ENCODE data around the gene MLIP.

DNA sequence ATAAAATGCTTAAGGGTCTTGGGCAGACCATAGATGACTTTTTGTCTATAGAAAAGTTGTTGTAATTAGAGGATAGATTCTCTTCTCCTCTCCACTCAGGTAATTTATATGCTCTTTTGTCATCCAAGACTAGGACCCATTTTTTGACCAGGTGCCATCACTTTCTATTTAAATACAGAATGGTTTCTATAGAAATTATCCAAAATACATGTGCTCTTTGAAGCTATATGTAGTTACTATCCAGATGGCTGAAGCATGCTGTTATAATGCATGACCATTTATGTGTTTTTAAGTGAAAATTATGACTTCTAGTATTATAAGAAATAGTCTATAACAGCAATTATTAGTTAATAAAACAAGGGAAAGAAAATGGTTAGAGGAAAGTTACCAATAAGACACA is 3.0 kb upstream of the MLIP start:
- TF ChIP-seq NRF1 (IDR thresholded peaks at IDR 0.05; ENCODE audit: low read depth, low read length) (no peak), SRF (IDR thresholded peaks at IDR 0.05; ENCODE audit: low read depth, low read length) (no peak), EZH2 (IDR thresholded peaks at IDR 0.05; ENCODE audit: low read depth, low read length, severe bottlenecking) (no peak), TAF7 (optimal IDR thresholded peaks at IDR 0.05; ENCODE audit: borderline replicate concordance, low read depth, low read length) (no peak), TBP (IDR thresholded peaks at IDR 0.05; ENCODE audit: low read depth, low read length) (no peak), POLR2A (IDR thresholded peaks at IDR 0.05; ENCODE audit: control extremely low read depth in 1 of 2, low read depth in 2 of 2, low read length in 2 of 2) (no peak), JUND (IDR thresholded peaks at IDR 0.05; ENCODE audit: low read length) (no peak), SP2 (IDR thresholded peaks at IDR 0.05; ENCODE audit: low read length) (no peak), TEAD4 (IDR thresholded peaks at IDR 0.05; ENCODE audit: low read depth, low read length) (no peak), ATF2 (IDR thresholded peaks at IDR 0.05; ENCODE audit: low read length) (no peak), CEBPB (IDR thresholded peaks at IDR 0.05; ENCODE audit: low read depth, low read length) (no peak), RAD21 (IDR thresholded peaks at IDR 0.05 in 1 of 2, conservative IDR thresholded peaks at IDR 0.05 in 1 of 2; ENCODE audit: low read depth in 2 of 2, low read length in 2 of 2) (no peak)
- TF ChIP-seq, protein P1, sequence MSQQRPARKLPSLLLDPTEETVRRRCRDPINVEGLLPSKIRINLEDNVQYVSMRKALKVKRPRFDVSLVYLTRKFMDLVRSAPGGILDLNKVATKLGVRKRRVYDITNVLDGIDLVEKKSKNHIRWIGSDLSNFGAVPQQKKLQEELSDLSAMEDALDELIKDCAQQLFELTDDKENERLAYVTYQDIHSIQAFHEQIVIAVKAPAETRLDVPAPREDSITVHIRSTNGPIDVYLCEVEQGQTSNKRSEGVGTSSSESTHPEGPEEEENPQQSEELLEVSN (IDR thresholded peaks at IDR 0.05), result no peak
- TF ChIP-seq, protein P2, sequence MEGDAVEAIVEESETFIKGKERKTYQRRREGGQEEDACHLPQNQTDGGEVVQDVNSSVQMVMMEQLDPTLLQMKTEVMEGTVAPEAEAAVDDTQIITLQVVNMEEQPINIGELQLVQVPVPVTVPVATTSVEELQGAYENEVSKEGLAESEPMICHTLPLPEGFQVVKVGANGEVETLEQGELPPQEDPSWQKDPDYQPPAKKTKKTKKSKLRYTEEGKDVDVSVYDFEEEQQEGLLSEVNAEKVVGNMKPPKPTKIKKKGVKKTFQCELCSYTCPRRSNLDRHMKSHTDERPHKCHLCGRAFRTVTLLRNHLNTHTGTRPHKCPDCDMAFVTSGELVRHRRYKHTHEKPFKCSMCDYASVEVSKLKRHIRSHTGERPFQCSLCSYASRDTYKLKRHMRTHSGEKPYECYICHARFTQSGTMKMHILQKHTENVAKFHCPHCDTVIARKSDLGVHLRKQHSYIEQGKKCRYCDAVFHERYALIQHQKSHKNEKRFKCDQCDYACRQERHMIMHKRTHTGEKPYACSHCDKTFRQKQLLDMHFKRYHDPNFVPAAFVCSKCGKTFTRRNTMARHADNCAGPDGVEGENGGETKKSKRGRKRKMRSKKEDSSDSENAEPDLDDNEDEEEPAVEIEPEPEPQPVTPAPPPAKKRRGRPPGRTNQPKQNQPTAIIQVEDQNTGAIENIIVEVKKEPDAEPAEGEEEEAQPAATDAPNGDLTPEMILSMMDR (IDR thresholded peaks at IDR 0.05; ENCODE audit: control extremely low read depth in 1 of 3, insufficient read depth in 1 of 3, low read depth in 1 of 3, low read length in 3 of 3), result no peak
